COLO668 (cell line): Measurements from ENCODE around the gene JMJD6.
"Not testable (repeated sequence)": the region's sequence is repeated elsewhere in the genome, so short reads cannot be mapped to it uniquely, and the experiment has no call there.

Experiments used
- DNase-seq: peaks from one replicate; lab custom pipeline; 2025; ENCODE audit not compliant: unreplicated experiment; lab: John Stamatoyannopoulos, UW

JMJD6 gene

DNA sequence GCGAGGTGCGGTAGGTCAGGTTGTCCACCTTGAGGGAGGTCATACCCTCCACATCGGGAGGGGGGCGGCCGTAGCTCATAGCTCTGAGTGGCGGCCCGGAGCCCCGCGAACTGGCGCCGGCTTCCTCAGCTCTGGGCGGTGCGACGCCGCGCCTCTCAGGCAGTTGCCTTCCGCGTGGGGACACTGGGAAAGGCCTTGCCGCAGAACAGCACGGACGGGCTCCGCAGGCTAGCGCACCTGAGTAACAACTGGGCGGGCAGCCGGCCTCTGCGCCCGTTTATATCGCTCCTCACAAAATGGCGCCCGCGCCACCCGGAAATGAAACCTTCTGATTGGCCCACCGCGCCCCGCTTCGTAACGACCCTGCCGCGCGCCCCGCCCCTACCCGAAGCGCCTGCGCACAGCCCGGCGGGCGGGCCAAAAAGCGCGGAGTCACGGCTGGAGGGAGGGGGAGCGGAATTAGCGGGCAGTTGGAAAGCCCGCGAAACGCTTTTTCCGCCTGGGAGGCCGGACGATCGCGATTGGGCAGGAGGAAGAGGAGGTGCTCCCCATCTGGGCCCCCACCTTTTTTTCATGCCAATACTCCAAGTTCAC lies 10.8 kb upstream of the JMJD6 start, which contains the start of gene SRSF2:
TSS of gene SRSF2 (minus strand) at position 250 of the 594 bp plus-strand sequence. CDS start at position 79, 171 bp downstream.
- peak; percentile 96 for DNase-seq

DNA sequence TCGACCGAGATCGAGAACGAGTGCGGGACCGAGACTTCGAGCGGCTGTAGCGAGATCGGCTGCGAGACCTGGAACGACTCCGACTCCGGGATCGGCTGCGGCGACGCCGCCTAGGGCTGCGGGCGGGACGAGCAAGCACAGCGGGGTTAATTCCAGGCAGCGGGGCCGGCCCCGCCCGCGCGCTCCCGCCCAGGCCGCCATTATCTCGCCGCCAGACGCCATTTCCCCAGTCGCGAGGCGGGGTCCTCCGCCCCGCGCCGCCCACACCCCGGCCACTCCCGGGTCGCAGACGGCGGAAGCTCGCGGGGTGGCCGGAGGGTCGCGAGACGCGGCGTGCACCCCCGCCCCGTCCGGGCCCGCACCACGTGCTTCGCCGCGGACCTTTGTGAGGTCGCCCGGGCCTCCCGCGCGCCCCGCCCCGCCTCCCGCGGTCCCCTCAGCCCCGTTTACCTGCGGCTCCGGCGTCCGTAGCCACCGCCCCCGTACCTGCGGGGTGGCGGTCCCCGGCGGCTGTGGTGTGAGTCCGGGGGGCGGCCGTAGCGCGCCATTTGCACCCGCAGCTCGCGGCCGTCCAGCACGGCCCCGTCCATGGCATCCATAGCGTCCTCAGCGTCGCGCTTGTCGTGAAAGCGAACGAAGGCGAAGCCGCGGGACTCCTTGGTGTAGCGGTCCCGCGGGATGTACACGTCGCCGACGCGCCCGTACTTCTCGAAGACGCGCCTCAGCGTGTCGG lies 10.1 kb upstream of the JMJD6 start:
- DNase-seq: peak; percentile 64

DNA sequence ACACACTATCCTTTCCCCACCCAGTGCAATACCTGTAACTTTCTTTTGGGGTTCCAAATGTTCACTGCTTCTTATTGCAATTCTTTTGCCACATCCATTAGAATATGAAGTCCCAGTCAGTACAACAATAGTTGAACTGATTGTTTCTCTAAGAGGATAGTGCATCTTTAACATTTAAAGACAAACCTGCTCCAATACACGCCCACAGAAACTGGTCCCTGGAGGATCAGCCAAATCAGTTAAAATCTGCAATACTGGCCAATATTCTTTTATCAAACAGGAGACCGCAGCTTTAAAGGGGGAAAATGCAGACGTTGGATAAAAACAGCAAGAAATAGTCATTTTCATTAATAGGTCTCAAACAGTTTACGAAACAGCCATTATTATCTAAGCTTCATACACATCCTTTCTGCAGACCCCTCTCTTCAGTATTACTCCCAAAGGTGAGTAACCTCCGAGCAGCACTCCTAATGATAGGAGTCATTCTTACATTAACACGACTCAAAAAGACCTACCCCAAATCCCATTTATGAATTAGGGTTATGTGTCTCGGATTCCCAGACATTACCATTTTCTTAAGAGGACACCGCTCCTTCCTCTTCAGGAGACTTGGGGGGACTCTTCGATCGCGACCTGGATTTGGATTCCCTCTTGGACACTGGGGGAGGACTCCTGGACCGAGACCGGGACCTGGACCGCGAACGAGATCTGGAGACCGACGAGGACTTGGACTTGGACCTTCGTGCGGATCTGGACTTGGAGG lies 9.4 kb upstream of the JMJD6 start:
- no peak for DNase-seq

DNA sequence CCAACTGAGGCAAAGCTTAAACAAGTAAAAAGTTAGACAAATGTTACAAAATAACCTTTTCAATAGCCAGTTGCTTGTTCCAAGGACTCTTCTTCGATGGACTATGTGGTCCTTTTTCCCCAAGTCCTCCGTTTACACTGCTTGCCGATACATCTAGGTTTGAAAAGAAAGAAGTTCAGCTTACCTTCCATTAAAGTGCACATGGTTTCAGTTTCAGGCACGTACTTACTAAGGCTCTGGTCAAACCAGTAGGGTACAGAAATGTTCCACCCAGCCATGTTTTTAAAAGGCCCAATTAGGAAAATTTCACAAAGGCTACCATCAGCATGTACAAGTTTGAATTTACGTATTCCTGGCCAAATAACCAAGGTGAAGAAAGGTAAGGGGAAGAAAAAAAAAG lies 8.6 kb upstream of the JMJD6 start:
- DNase-seq: no peak

DNA sequence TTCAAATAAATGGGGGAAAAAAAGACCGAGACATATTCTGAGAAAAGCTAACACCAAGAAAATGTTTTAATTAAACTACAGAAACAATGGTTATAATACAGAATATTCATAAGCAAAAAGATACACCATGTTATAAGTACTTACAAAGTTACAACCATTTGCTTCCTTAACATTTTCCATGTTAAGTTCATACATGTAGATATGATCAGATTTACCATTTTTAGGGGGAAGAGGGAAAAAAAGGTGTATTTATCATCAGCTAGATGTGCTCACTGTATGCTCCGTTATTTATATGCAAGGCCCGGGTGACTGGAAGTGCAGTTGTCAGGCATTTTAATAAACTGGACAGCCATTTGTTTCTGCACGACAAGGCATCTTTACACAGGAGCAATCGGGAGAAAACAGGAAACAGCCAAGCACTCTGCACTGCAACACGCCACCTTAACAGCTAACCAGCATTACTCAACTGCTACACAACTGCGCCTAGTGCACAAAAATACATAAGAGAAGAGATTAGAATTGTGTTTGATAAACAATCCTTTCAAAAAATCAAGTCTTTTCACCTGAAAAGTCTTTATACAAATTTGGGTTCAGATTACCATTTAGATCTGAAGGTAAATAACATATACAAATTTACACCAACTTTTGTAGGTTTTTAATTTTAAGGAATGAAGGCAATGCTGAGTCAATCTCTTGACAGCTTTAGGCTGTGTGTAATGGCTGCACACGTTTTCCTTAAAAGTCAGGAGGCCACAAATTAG lies 7.9 kb upstream of the JMJD6 start:
- DNase-seq: no peak

DNA sequence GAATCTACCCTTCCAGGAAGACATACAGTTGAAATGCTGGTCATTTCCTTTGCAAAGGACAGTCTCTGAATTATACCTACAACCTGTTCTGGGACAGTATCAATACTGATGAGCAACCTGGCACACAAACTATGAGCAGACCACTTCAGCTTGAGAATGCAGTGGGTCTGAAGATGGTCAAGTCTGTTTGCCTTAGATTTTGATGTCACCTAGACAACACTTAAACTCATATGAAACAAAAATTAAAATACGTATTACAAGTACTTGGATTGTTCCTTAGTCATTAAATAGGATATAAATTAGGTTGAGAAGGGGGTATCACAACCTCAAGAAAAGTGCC lies 7.2 kb upstream of the JMJD6 start:
- no peak for DNase-seq

DNA sequence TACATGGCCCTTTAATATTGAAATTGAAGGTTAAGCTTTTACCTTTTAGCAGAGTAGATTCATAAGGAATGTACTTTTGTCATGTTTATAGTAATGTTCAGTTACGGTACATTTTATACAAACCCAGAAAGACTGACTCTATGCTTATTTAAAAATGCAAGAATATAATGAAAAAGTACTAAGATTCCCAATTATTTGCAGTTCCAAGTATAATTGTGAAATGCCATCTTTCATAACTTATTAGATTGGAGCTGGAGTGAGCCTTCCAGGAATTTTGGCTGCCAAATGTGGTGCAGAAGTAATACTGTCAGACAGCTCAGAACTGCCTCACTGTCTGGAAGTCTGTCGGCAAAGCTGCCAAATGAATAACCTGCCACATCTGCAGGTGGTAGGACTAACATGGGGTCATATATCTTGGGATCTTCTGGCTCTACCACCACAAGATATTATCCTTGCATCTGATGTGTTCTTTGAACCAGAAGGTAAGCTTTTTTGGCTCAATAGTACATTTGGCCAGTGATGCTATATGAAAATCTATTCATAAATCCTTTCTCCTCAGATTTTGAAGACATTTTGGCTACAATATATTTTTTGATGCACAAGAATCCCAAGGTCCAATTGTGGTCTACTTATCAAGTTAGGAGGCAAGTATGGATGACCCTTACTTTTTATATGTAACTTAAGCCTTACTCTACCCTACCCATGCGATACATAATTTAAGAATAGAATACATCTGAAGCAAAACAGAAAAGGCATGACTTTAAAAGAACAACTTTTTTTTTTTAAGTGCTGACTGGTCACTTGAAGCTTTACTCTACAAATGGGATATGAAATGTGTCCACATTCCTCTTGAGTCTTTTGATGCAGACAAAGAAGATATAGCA lies 6.6 kb upstream of the JMJD6 start:
- no peak for DNase-seq

DNA sequence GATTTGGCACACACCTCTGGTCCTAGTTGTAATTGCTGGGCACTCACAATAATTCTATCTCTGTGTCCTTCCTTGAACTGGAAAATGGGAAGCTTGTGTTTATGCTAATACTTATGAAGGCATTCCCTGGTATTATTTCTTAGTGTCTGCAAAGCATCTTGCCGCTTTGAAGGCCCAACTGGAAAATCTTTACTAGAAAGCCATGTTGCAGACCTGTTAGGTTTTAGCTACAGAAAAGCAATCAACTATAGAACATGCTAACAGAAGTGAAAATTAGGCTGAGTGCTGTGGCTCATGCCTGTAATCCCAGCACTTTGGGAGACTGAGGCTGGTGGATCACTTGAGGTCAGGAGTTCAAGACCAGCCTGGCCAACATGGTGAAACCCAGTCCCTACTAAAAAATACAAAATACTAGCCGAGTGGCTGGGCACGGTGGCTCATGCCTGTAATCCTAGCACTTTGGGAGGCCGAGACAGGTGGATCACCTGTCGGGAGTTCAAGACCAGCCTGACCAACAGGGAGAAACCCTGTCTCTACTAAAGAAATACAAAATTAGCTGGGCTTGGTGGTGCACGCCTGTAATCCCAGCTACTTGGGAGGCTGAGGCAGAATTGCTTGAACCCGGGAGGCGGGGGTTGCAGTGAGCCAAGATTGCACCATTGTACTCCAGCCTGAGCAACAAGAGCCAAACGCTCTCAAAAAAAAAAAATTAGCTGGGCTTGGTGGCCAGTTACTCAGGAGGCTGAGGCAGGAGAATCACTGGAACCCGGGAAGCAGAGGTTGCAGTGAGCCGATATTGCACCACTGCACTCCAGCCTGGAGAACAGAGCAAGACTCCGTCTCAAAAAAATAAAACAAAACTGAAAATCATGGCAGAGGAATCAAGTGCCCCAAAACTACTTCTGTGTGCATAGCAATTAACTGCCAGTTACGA lies 5.7 kb upstream of the JMJD6 start:
- DNase-seq: not testable (repeated sequence)

DNA sequence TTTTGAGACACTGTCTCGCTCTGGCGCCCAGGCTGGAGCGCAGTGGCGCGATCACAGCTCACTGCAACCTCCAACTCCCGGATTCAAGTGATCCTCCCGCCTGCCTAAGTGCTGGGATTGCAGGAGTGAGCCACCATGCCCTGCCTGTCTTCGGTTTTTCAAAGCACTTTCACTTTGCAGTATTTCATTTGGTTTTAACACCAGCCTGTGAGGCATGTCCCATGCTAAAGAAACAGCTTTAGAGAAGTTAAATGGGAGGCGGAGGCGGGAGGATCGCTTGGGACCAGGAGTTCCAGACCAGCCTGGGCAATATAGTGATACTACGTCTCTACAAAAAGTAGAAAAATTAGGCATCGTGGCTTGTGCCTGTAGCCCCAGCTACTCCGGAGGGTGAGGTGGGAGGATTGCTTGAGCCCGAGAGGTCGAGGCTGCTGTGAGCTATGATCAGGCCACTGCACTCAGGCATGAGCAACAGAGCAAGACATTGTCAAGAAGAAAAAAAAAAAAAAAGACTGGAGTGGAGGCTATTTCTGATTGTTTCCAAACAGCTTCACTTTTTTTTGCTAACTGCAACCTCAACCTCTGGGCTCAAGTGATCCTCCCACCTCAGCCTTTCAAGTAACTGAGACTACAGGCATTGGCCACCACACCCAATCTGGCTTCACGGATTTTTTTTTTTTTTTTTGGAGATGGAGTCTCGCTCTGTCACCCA lies 1.5 kb upstream of the JMJD6 start:
- no peak for DNase-seq

DNA sequence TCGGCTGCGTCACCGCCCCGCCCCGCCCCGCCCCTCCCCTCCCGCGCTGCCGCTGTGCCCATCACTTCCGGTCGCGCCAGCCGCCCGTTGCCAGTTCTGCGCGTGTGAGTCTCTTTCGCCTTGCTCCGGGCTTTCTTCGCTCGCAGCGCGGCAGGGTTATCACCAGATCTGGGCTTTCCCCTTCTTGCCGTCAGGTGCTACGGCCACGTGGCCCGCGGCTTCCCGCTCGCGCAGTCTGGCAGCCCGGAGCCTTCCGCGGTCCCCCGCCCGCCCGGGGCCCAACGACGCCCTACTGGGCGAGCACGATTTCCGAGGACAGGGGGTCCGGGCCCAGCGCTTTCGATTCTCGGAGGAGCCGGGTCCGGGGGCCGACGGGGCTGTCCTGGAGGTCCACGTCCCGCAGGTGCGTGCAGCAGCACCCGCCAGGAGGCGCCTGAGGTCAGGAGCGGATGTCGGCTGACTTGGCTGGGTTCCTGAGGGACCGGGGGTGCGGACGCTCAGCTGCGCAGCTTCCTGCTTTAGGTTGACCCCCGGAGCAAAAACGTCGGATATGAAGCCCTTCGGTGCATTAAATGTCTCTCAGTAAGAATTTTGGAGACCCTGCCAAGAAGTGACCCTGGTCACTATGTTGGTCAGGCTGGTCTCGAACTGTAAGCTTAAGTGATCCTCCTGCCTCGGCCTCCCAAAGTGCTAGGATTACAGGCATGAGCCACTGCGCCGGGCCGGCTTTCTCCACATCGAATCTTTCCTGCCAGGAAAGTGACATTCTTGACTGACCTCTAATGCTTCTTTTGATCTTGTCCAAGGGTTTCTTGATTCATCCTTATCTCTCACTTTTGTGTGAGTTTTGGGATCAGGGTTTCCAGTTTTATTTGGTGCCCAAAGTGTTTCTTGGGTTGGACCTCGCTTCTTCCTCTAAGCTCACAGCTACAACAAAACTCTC lies 641 bp upstream of the JMJD6 start, which contains the start of gene METTL23:
TSS of gene METTL23 (plus strand) at position 64 of the 943 bp plus-strand sequence. CDS start 2,872 bp downstream, outside the sequence.
- peak; percentile 71 for DNase-seq

DNA sequence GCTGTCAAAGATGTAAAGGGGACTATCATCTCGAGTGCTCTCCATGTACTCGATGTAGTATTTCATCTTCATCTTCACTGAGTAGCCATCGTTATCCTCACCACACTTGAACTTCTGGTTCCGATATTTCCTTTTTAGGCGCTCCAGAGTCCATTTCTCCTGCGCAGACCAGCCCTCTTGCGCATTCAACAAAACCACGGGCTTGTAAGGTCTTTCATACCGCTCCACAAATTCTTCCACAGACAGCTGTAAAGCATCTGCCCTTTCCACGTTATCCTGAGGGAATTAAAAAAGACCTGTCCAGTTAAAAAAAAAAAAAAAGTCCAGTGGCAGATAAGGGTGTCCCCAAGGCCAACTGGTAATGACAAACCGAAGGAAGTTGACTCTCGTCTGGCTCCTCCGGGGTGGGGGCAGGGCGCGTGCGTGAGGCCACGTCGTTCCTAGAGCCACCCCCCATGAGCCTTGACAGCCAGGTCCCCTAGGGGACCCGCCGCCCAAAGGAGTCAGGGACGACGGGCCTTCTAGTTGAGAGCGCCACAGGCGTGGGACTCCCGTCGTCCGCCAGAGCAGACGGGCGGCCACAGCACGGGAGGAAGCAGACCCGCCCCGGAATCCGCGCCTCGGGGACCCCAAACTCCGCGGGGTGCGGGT lies 701 bp downstream of the JMJD6 start:
- DNase-seq: peak; percentile 47

DNA sequence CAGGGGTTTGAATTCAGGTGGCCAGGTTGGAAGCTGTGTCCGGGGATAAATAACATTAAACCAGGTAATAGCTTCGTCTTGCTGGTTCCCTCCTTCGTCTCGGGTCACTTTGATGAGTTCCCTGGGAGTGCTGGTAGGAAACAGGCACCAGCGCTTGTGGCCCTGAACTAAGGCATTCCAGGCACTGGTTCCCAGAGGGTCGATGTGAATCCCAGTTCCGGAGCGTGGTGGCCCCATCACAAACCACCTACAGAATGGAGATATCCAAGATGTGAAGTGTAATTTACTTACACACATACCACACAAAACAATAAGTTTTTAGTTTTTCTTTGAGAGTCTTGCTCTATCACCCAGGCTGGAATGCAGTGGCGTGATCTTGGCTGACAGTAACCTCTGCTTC lies 2.6 kb downstream of the JMJD6 start:
- DNase-seq: no peak

DNA sequence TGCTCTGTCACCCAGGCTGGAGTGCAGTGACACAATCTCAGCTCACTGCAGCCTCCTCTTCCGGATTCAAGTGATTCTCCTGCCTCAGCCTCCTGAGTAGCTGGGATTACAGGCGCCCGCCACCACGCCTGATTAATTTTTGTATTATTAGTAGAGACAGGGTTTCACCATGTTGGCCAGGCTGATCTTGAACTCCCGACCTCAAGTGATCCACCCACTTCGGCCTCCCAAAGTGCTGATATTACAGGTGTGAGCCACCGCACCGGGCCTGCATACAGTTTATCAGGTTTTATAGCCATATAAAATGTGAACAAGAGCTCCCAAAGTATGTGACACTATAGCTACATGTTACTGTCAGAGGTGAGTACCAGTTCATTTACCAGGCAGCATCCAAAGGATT lies 3.4 kb downstream of the JMJD6 start:
- DNase-seq: not testable (repeated sequence)

DNA sequence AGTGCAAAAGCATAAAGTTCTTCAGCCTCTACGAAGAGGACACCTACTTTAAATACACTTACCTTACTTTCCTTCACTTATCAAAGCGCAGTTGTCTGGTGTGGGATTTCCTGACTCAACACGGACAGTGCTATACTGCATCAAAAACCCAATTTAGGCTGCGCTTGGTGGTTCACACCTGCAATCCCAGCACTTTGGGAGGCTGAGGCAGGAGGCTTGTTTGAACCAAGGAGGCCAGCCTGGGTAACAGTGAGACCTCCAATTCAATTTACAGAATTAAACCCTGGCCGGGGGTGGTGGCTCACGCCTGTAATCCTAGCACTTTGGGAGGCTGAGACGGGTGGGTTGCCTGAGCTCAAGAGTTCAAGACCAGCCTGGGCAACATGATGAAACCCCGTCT lies 4.1 kb downstream of the JMJD6 start:
- no peak for DNase-seq

DNA sequence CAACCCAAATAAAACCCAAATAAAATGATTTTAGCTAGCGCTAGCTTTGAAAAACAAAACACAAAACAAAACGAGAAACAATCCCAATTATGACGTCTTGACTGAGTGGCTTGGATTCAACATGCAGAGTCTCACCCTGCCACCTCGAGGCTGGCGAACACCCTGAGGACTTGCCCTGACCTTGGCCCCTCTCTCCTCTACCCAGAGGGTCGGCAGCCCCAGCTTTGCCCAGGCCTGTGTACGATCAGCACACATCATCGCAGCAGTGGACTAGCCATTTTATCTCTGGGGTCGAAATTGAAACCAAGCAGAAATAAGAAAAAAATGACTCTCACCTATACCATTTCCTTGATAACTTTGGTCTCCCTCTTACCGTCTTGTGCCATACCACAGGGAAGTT lies 4.9 kb downstream of the JMJD6 start:
- no peak for DNase-seq

DNA sequence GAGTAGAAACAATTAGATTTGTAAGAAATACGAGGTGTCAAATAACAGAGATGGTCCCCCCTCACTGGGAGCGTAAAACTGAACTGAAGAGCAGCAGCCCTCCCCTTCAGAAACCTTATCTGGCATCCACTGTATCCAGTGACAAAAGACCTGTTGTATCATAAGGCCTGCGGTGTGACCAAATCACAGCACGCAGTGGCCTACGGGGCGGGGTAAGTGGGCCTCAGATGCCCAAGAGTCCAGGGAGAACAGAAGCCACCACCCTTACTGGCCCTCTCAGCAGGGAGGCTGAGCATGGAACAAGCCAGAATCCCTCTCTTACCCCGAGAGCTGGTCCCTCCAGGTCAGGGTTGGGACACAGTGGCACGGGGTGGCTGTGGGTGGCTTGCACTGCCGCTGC lies 5.5 kb downstream of the JMJD6 start:
- no peak for DNase-seq

DNA sequence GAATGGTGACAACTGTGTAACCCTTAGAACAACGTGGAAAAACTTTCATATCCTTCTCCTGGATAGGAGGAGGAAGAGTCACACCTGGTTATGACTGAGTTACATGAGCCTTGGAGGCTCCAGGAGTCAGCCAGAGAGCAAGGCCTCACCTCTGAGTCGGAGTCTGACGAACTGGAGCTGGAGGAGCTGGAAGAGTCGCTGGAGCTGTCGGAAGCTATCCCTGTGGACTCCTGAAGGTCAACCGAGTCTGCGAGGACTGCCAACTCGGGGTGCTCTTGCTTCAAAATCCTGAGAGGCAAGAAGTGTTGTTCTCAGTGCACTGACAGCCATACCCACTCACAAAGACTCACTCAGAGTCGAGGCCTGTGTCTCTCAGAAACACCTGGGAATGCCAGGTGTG lies 6.2 kb downstream of the JMJD6 start:
- no peak for DNase-seq
